ENCODE measurements around the gene MISP.
"Not testable (repeated sequence)": the region's sequence is repeated elsewhere in the genome, so short reads cannot be mapped to it uniquely, and the experiment has no call there.

MISP gene

GRCh38 chr19:728011-728410, 22.9 kb upstream of the MISP start:
- no peak for DNase-seq (ENCODE audit: extremely low read depth, low read depth)
- no peak for TF ChIP-seq CTCF (IDR thresholded peaks at IDR 0.05; ENCODE audit: low read depth, low read length)

- not testable (repeated sequence) for DNase-seq (ENCODE audit: extremely low read depth, low read depth)
Observed at GRCh38 chr19:729564-729963, 21.3 kb upstream of the MISP start.

- TF ChIP-seq CTCF (IDR thresholded peaks at IDR 0.05; ENCODE audit: low read depth, low read length): no peak
Observed at GRCh38 chr19:729965-730668, 20.8 kb upstream of the MISP start.

GRCh38 chr19:731000-731399, 19.9 kb upstream of the MISP start:
- TF ChIP-seq CTCF (IDR thresholded peaks at IDR 0.05; ENCODE audit: low read depth, low read length): no peak
- no peak for DNase-seq (ENCODE audit: extremely low read depth, low read depth)

More at GRCh38 chr19:729965-730668, 20.8 kb upstream of the MISP start:
- DNase-seq (ENCODE audit: extremely low read depth, low read depth): no peak

- no peak for DNase-seq (ENCODE audit: extremely low read depth, low read depth)
- TF ChIP-seq CTCF (IDR thresholded peaks at IDR 0.05; ENCODE audit: low read depth, low read length): no peak
Observed at GRCh38 chr19:732148-733069, 18.5 kb upstream of the MISP start.

GRCh38 chr19:734716-735115, 16.2 kb upstream of the MISP start:
- DNase-seq (ENCODE audit: extremely low read depth, low read depth): no peak
- TF ChIP-seq CTCF (IDR thresholded peaks at IDR 0.05; ENCODE audit: low read depth, low read length): no peak

GRCh38 chr19:736125-736524, 14.8 kb upstream of the MISP start:
- TF ChIP-seq CTCF (IDR thresholded peaks at IDR 0.05; ENCODE audit: low read depth, low read length): no peak
- DNase-seq (ENCODE audit: extremely low read depth, low read depth): no peak

Data from AG09319 (cell line).